ENCODE results near the gene RPS19.

RPS19 gene

DNA sequence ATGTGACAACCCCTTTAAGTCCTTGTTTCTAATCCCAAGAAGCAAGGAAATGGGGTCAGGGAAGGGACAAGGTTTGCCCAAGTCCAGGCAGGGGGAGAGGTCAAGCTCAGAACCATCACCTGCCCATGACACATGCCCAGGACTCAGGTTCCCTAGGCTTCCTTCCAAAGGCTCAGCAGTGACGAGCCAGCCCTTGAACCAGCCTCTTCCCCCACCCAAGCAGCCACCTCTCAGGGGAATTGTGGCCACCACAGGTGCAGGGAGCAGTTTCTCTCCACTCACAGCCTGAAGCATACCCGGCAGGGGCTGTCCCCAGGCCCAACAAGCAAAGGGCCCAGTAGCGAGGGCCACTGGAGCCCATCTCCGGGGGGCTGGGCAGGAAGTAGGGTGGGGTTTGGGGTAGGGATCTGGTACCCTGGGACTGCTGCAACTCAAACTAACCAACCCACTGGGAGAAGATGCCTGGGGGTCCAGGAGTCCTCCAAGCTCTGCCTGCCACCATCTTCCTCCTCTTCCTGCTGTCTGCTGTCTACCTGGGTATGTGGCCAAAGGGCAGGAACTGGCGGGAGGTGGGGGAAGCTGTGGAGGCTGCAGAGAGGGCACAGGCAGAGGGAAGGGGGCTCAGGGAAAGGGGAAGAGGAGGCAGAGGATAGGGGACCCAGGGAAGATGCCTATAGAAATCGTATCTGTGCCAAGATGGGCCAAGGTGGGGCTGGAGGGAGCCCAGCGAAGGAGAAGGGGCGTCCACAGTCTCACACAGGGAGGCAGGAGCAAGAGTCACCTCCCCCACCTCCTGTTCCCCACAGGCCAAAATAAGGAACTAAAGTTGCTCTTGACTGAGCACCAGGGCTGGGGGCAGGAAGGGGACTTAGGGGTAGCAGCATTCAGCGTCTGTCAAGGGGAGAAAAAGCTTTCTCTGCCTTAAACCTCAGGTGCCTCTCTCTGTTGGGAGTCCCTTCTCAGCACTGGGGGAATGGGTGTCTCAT lies 17.1 kb downstream of the RPS19 start, which contains the start of gene CD79A:
CD79A (plus strand) TSS at position 433 of the 986 bp plus-strand sequence; CDS start at position 459, 26 bp downstream.
- no peak within 1 kb of the TSS for H3K4me3 ChIP-seq (ENCODE audit: control insufficient read depth, low read depth, low read length)
- no peak for DNase-seq (ENCODE audit: low read depth)
- TF ChIP-seq, protein P1, sequence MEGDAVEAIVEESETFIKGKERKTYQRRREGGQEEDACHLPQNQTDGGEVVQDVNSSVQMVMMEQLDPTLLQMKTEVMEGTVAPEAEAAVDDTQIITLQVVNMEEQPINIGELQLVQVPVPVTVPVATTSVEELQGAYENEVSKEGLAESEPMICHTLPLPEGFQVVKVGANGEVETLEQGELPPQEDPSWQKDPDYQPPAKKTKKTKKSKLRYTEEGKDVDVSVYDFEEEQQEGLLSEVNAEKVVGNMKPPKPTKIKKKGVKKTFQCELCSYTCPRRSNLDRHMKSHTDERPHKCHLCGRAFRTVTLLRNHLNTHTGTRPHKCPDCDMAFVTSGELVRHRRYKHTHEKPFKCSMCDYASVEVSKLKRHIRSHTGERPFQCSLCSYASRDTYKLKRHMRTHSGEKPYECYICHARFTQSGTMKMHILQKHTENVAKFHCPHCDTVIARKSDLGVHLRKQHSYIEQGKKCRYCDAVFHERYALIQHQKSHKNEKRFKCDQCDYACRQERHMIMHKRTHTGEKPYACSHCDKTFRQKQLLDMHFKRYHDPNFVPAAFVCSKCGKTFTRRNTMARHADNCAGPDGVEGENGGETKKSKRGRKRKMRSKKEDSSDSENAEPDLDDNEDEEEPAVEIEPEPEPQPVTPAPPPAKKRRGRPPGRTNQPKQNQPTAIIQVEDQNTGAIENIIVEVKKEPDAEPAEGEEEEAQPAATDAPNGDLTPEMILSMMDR (conservative IDR thresholded peaks at IDR 0.05; ENCODE audit: control insufficient read depth, insufficient read depth, low read depth, low read length): no peak

DNA sequence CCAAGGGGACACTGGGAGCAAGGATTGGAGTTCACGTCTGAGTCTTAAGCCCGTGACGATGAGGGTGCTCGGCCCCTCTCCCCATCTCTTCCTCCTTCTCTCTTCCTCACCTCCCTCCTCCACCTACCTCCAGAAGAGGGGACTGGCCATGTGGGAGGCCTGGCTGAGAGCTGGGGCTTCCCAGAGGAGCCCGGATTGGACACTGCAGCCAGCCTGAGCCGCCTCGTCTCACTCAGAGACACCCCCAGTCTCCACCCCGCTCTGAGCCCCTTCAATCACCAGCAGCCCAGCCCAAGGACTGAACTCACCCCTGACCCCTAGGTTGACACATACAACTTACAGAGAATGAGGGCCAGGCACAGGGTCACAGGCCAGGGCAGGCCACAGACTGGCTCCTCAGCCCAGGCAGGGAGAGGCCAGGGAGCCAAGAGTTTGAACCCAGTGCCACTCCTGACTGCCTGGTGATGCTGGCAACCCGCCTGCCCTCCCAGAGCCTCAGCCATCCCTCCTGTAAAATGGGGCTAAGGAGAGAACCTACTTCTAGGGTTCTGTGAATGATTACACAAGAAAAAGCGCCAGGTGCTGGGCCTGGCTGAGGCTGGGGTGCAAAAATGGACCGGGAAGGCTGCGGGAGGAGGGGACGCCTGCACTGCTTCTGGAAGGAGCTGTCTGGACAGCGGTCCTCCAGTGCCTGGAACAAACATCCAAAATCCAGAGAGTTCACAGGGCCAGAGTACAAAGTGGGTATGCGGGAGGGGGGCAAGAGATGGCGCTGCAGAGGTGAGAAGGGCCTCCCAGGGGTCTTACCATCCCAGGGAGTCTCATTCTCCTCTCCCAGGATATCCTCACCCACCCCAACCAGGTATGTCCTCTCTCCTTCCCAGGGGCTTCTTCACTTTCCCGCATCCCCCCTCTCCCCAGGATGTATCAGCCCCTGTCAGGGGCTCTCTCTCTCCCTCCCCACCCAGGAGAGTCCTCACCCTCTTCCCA lies 18.2 kb downstream of the RPS19 start:
- TF ChIP-seq, protein P1 (conservative IDR thresholded peaks at IDR 0.05; ENCODE audit: control insufficient read depth, insufficient read depth, low read depth, low read length): no peak
- DNase-seq (ENCODE audit: low read depth): no peak
- H3K4me3 ChIP-seq (ENCODE audit: control insufficient read depth, low read depth, low read length): no peak overlapping the region

DNA sequence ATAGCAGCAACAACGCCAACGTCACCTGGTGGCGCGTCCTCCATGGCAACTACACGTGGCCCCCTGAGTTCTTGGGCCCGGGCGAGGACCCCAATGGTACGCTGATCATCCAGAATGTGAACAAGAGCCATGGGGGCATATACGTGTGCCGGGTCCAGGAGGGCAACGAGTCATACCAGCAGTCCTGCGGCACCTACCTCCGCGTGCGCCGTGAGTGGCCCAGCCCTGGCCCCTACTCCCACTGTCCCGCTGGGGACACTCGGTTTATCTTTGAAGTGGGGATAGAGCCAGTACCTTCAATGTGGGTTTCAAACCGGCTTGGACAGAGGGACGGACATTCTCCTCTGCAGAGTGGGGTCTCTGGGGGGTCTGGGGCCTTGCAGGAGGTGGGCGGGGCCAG lies 19.0 kb downstream of the RPS19 start:
- TF ChIP-seq, protein P1 (conservative IDR thresholded peaks at IDR 0.05; ENCODE audit: control insufficient read depth, insufficient read depth, low read depth, low read length): no peak
- no peak for DNase-seq (ENCODE audit: low read depth)
- H3K4me3 ChIP-seq (ENCODE audit: control insufficient read depth, low read depth, low read length): no peak overlapping the region

DNA sequence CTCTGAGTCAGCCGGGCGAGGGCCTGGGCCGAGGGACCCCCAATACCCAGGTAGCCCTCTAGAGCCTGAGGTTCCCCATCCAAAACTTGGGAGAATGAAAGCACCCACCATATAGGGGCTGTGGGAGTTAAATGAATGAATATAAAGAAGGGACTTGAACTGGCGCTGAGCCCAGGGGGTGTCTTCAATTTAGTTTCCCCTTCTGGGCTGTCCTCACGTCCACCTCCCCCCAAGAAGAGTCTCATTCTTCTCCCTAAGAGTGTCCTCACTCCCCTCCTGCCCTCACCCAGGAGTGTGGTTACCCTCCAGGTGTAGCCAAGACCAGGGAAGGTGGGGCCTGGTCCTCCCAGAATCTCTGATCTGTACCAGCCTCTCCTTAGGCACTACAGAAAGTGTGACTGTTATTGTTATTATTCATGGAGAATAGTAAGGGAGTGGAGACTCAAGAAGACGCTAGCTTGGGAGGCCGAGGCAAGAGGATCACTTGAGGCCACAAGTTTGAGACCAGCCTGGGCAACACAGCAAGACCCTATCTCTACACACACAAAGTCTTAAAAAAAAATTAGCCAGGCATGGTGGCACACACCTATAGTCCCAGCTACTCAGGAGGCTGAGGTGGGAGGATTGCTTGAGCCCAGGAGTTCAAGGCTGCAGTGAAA lies 19.7 kb downstream of the RPS19 start:
- DNase-seq (ENCODE audit: low read depth): no peak
- TF ChIP-seq, protein P1 (conservative IDR thresholded peaks at IDR 0.05; ENCODE audit: control insufficient read depth, insufficient read depth, low read depth, low read length): no peak
- H3K4me3 ChIP-seq (ENCODE audit: control insufficient read depth, low read depth, low read length): no peak overlapping the region

DNA sequence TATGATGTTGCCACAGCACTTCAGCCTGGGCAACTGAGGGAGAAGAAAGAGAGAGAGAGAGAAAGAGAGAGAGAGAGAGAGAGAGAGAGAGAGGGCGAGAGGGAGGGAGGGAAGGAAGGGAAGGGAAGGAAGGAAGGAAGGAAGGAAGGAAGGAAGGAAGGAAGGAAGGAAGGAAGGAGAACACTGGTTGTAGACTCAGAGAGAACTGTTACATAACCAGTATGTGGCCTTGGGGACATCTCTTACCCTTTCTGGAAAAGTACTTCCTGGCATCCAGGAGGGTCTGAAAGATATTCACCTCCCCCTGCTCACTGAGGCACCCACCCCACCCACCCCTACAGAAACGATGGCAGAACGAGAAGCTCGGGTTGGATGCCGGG lies 20.3 kb downstream of the RPS19 start:
- no peak overlapping the region for H3K4me3 ChIP-seq (ENCODE audit: control insufficient read depth, low read depth, low read length)
- TF ChIP-seq, protein P1 (conservative IDR thresholded peaks at IDR 0.05; ENCODE audit: control insufficient read depth, insufficient read depth, low read depth, low read length): no peak
- no peak for DNase-seq (ENCODE audit: low read depth)
